ENCODE results near the gene CAMKK2. TPM values are rescaled to one million over a fixed set of nuclear protein-coding genes. Genes with fewer than 3 reads are reported as not detected.

Gene CAMKK2
- total and polyA plus RNA-seq, 9 of the 15 experiments (the other 6 are each of a cell fraction or from before 2014, with no cell fraction given), result 4.3 to 32.0 (median 18.2) TPM

GRCh38 chr12:121288986-121289385, 7.5 kb downstream of the CAMKK2 start:
- H3K9ac ChIP-seq (ENCODE audit: insufficient read depth in 1 of 2, low read depth in 2 of 2, low read length in 2 of 2), result no peak overlapping the region
- intact Hi-C loops (cut with micrococcal nuclease) (no loop called here), in situ Hi-C loops (cut with MboI) (no loop called here)
- WGBS (ENCODE audit: insufficient coverage, low coverage, missing lambda C conversion rate), result 78% methylated on average over 8 of the region's 9 CpGs
- no TSS peak for BruUV-seq (replicated peaks)
- no peaks in the 10 kb centered on the region for H3K9me3 ChIP-seq (replicated peaks; ENCODE audit: control insufficient read depth, insufficient read depth, low read depth, low read length)
- ChIA-PET CTCF (ENCODE audit: low intra/inter-chr PET ratio) (no interaction called here), POLR2A (interaction anchor here (0.6 to 1.8 kb wide), 6 partner anchors 8 to 149 kb away, joined by 3 to 6 read pairs (median 3); partner anchors contain the start of gene CAMKK2)
- no peak for TF ChIP-seq RBM22 (IDR thresholded peaks at IDR 0.05; ENCODE audit: low read depth, low read length, poor library complexity, severe bottlenecking)
- FAIRE-seq, result no peak
- H3K4me1 ChIP-seq (replicated peaks in 1 of 2; ENCODE audit: control insufficient read depth in 2 of 2, insufficient read depth in 2 of 2, low read length in 2 of 2), result peaks cover 2 to 5% of the 10 kb centered on the region in 2 experiments; a peak in 2 of 5 replicates
- no peaks in the 10 kb centered on the region for H3K9me1 ChIP-seq (ENCODE audit: control insufficient read depth, insufficient read depth, low read length)
- no peak overlapping the region for H2AFZ ChIP-seq (ENCODE audit: low read depth, low read length)
- peak in 1 of 4 experiments; percentile 8 for DNase-seq (ENCODE audit: extremely low read depth in 1 of 4, low spot score in 3 of 4)
- H3K4me2 ChIP-seq (ENCODE audit: insufficient read depth, low read length), result no peak overlapping the region
- no peaks in the 10 kb centered on the region for H3K27me3 ChIP-seq (ENCODE audit: control insufficient read depth in 2 of 2, insufficient read depth in 2 of 2, low read length in 2 of 2)
- H3K79me2 ChIP-seq (ENCODE audit: control insufficient read depth, insufficient read depth, low read length), result peaks cover 16% of the 10 kb centered on the region; the same call in 2 of the 3 replicates
- no peak overlapping the region for H3K27ac ChIP-seq (ENCODE audit: extremely low read depth, low read depth, low read length)
- peaks cover 18% of the 10 kb centered on the region for H4K20me1 ChIP-seq (replicated peaks; ENCODE audit: control insufficient read depth, insufficient read depth, low read length)
- no peak for ATAC-seq
- H3K4me3 ChIP-seq, result no peak overlapping the region
- peaks cover 30% of the 10 kb centered on the region; the same call in 2 of the 3 replicates for H3K36me3 ChIP-seq (ENCODE audit: control insufficient read depth, insufficient read depth, low read length)

- H3K4me1 ChIP-seq (replicated peaks in 1 of 2; ENCODE audit: control insufficient read depth in 2 of 2, insufficient read depth in 2 of 2, low read length in 2 of 2), result peaks cover 4 to 11% of the 10 kb centered on the region in 2 experiments; a peak in 4 of 5 replicates
- FAIRE-seq, result no peak
- no peaks in the 10 kb centered on the region for H3K9me3 ChIP-seq (replicated peaks; ENCODE audit: control insufficient read depth, insufficient read depth, low read depth, low read length)
- WGBS (ENCODE audit: insufficient coverage, low coverage, missing lambda C conversion rate), result 51% methylated on average over 7 of the region's 10 CpGs
- BruUV-seq (replicated peaks), result no TSS peak
- H4K20me1 ChIP-seq (replicated peaks; ENCODE audit: control insufficient read depth, insufficient read depth, low read length), result peaks cover 23% of the 10 kb centered on the region
- no peak overlapping the region for H3K4me2 ChIP-seq (ENCODE audit: insufficient read depth, low read length)
- H3K36me3 ChIP-seq (ENCODE audit: control insufficient read depth, insufficient read depth, low read length), result peaks cover 25% of the 10 kb centered on the region; the same call in 2 of the 3 replicates
- peaks cover 11% of the 10 kb centered on the region; the same call in 2 of the 3 replicates for H3K79me2 ChIP-seq (ENCODE audit: control insufficient read depth, insufficient read depth, low read length)
- H3K4me3 ChIP-seq, result no peak overlapping the region
- in situ Hi-C loops (cut with MboI) (no loop called here), intact Hi-C loops (cut with micrococcal nuclease) (no loop called here)
- no peaks in the 10 kb centered on the region for H3K27me3 ChIP-seq (ENCODE audit: control insufficient read depth in 2 of 2, insufficient read depth in 2 of 2, low read length in 2 of 2)
- H3K9ac ChIP-seq (ENCODE audit: insufficient read depth in 1 of 2, low read depth in 2 of 2, low read length in 2 of 2), result no peak overlapping the region
- no peak overlapping the region for H3K27ac ChIP-seq (ENCODE audit: extremely low read depth, low read depth, low read length)
- CTCF ChIA-PET (ENCODE audit: low intra/inter-chr PET ratio), result no interaction called here
- no peaks in the 10 kb centered on the region for H3K9me1 ChIP-seq (ENCODE audit: control insufficient read depth, insufficient read depth, low read length)
- DNase-seq (ENCODE audit: extremely low read depth in 1 of 4, low spot score in 3 of 4), result peak in 1 of 4 experiments; percentile 7
- H2AFZ ChIP-seq (ENCODE audit: low read depth, low read length), result no peak overlapping the region
- no peak for ATAC-seq
- POLR2A ChIA-PET, result interaction anchor here (0.6 to 1.8 kb wide), 8 partner anchors 8 to 240 kb away, joined by 3 to 6 read pairs (median 3); partner anchors contain the start of gene CAMKK2
- no peak for TF ChIP-seq TBP (optimal IDR thresholded peaks at IDR 0.05; ENCODE audit: low read depth, low read length)
- TF ChIP-seq, protein P1, sequence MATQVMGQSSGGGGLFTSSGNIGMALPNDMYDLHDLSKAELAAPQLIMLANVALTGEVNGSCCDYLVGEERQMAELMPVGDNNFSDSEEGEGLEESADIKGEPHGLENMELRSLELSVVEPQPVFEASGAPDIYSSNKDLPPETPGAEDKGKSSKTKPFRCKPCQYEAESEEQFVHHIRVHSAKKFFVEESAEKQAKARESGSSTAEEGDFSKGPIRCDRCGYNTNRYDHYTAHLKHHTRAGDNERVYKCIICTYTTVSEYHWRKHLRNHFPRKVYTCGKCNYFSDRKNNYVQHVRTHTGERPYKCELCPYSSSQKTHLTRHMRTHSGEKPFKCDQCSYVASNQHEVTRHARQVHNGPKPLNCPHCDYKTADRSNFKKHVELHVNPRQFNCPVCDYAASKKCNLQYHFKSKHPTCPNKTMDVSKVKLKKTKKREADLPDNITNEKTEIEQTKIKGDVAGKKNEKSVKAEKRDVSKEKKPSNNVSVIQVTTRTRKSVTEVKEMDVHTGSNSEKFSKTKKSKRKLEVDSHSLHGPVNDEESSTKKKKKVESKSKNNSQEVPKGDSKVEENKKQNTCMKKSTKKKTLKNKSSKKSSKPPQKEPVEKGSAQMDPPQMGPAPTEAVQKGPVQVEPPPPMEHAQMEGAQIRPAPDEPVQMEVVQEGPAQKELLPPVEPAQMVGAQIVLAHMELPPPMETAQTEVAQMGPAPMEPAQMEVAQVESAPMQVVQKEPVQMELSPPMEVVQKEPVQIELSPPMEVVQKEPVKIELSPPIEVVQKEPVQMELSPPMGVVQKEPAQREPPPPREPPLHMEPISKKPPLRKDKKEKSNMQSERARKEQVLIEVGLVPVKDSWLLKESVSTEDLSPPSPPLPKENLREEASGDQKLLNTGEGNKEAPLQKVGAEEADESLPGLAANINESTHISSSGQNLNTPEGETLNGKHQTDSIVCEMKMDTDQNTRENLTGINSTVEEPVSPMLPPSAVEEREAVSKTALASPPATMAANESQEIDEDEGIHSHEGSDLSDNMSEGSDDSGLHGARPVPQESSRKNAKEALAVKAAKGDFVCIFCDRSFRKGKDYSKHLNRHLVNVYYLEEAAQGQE (IDR thresholded peaks at IDR 0.05; ENCODE audit: borderline replicate concordance), result no peak
- TF ChIP-seq, protein P1 (CRISPR knock-in tag; IDR thresholded peaks at IDR 0.05; ENCODE audit: low read depth), result no peak
- no peak for TF ChIP-seq THAP7 (CRISPR knock-in tag; IDR thresholded peaks at IDR 0.05)
- no peak for TF ChIP-seq GTF2A2 (tag; IDR thresholded peaks at IDR 0.05)
Measured at GRCh38 chr12:121288158-121288845, 8.2 kb downstream of the CAMKK2 start.

Data from K562 (cell line).